NCI-H1048 (cell line): ENCODE results near the gene SELENOS.

Experiments
- DNase-seq: peaks from one replicate; lab custom pipeline; 2025; lab: John Stamatoyannopoulos, UW

SELENOS gene

DNA sequence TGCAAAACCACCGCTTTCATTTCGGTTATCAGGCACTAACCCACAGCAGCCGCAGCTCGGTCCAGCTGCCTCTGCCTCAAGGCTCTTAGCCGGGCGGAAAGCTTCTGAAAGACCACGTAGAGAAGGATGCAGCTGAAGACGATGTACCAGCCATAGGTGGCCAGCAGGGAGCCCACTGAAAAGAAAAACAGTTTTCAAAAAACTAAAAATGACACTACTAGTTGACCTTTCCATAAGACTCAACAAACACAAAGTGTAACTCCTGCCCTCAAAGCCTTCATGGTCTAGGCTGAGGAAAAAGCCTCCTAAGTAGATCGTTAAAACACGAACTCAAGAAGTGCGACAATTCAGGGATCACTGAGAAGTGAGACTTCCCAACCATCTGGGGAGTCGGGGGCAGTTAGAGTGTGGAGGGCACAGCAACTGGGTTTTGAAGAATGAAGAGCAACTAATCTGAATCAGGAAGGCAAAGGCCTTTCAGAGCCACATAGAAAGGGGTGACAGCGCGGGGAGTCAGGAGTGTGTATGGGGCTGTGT is 716 bp downstream of the SELENOS start:
- no peak for DNase-seq

DNA sequence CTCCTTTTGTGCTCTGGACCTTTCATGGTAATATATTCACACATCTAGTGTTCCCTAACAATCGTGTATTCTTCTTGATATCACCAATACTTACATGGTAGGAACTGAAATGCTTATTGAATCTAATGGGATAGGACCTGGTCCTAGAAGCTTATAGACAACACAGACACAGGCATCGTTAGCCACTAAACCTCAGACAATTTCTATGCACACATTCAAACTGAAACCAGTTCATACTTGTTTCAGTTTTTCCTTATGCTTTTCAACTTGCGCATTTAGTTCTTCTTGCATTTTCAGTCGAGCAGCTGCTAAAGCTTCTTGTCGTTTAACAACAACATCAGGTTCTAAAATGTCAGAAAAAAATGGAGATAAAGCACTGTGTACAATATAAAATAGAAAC is 2.3 kb downstream of the SELENOS start:
- no peak for DNase-seq

DNA sequence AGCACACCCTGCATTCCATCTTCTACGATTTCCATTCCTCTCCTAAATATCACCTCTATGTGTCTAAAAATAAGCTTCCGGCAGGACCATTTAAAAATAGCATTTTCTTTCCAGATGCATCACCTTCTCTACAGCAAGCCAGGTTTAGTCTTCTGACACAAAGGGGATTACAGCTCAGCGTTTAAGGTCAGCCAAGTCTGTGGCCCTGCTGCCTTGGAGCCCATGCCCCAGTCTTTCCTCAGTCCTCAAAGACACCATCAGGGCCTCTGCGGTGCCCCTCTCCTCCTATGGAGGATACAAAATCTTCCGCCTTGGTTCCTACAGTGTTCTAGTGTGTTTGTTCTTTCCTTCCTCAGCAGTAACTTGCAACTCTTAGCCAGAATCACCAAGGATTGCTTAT is 3.8 kb downstream of the SELENOS start:
- DNase-seq: no peak

DNA sequence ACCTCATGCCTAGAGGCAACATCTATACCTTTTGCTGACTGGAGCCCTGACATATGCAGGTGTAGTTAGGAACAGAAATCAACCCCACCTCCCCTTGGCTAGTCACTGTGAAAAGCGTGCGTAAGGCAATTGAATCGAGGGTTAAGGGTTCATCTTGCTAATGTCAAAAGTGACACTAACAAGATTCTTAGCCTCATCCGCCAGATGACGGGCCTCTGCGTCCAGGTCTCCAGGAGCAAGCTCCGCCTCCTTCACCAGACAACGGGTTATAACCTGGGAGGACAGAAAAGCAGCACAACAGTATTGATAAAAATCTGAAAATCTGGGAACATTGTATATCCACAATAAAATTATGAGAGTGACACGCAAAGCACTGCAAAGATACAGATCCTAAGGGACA is 4.7 kb downstream of the SELENOS start:
- DNase-seq: no peak

DNA sequence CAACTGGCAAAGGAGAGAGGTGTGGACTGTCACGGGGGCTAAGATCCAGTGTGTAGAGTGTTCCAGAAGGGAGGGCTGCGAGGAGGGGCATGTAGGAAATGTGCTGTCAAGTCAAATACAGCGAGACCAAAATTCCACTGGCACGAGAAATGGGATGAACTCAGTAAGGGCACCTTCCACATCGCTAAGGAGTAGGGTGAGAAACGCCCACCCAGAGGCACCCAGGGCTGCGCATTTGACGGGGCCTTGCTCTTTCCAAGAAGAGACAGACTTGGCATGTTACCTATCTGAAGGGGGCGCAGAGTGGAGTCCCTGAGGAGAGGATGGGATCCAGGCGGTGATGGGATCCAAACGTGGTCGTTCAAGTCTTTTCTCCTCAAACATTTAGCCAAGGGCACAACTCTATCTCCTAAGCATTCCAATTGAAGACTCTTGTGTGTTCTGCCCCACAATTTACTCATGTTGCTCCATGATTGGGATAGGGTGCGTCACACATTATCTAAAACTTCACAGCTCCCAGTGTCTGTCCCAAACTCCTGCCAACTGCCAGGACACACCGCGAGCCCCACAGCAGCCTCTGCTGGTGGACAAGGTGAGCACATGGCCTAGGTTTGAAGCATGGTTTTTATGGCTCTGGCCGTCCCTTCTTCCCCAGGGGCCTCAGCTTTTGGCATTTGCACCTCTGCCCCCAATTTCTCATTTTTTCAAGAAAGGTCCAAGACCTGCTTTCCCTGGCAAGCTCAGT is 7.6 kb downstream of the SELENOS start:
- no peak for DNase-seq

DNA sequence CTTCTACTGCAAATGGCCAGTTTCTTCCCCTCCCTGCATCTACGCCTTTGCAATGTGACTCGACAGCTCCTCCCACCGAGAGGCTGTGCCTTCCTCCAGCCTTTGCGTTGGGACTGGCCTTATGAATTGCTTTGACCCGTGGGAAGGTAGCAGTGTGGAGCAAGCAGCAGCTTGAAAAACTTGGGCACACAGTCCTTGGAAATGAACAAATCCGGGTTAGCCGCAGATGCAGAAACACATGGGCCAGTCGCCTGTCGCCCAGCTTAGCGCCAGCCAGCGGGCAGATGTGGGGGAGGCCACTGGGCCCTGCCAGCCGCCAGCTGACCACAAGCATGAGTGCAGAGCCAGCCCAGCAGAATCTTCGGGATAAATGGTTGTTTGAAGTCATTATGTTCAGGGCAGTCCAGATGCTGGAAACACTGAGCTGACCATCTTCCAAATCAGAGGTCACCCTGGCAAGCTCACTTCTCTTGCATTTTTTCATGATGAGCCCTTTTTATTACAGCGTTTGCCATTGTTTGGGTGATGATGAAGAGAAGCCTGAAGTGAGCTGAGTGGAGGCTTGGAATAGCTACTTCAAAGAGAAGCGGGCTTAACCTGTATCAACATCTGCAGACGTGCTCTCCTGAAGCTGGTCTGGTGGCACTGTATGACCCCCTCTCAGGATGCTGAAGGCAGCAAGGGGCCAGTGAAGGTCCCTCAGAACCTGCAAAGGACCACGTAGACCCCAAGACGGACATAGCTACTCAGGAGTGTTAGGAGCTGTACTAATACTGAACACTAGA is 9.8 kb downstream of the SELENOS start:
- DNase-seq: no peak

DNA sequence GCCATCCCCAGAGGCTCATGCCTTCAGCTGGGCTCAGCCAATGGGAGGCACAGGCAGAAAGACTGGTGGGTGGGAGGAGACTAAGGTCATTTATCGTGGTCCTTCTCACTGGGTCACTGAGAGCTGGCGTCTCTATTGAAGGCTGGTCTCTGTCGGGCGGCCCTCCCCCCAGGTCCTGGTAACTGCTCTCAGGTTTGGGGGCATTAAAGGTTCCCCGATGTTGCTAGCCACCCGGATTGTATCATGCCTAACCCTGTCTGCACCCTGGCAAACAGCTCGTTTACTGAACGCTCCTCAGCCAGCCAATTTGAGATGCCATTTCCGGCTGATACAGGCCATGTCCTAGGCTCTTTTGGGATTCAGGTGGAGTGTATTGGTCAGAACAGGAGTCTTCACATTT is 10.5 kb downstream of the SELENOS start:
- no peak for DNase-seq

DNA sequence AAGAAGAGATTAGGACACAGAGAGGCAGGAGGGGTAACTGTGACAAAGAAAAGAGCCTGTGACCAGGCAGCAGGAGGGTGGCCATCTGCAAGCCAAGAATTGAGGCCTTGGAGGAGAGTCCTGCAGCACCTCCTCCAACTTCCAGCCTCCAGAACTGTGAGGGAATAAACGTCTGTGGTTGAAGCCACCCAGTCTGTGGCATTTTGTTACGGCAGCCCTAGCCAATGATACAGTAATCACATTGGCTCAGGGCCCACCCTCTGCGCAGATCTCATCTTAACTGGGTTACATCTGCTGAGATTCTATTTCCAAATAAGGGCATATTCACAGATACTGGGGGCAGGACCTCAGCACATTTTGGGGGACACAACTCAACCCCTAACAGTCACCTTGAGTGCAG is 11.3 kb downstream of the SELENOS start:
- no peak for DNase-seq

DNA sequence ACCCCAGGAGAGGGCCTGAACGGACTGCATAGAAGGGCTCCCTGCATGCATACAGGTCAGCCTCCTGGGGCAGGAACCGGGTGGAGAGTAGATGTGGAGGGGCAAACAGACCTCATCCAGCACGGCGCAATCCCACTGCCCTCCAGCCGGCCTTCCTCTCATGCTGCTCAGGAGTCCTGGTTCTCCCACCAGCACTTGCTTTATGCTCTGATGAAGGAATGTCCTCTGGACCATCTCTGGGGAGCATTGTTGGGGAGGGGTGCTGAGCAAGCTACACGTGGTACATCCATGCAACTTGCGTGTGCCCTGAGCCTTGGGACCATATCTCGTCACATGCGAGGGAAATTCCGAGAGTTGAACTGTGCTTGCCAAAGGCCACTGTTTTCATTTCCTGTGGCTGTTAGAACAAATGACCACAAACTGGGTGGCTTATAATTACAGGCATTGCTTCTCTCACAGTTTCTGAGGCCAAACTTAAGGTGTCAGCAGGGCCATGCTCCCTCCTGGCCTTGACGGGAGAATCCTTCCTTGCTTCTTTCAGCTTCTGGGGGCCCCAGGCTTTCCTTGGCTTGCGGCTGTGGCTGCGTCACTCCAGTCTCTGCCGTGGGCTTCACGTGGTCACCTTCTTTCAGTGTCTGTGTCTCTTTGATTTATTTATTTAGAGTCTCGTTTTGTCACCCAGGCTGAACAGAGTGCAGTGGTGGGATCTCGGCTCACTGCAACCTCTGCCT is 12.2 kb downstream of the SELENOS start:
- no peak for DNase-seq

DNA sequence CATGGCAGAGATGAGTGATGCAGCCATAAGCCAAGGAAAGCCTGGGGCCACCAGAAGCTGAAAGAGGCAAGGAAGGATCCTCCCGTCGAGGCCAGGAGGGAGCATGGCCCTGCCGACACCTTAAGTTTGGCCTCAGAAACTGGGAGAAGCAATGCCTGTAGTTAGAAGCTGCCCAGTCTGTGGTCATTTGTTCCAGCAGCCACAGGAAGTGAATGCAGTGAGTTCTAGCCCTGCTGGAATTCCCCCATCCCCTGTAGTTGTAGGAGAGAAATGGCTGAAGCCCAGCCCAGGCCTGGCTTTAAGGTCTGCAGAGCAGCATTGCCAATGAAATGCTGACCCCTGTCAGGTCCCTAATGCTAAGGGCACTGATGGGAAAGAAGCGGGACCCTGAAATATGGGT is 13.3 kb downstream of the SELENOS start:
- no peak for DNase-seq

DNA sequence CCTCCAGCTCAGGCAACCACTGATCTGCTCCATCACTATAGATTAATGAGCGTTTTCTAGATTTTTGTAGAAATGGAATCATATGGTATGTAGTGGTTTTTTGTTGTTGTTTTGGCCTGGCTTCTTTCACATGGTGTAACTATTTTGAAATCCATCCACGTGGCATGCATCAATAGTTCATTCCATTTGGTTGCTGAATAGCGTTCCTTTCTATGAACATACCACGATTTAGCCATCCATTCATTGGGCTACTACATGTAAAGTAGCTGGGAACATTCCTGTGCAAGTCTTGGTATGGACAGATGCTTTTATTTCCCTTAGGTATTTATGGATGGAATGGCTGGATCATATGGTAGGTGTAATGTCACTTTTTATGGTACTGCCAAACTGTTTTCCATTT is 14.7 kb downstream of the SELENOS start:
- DNase-seq: no peak

DNA sequence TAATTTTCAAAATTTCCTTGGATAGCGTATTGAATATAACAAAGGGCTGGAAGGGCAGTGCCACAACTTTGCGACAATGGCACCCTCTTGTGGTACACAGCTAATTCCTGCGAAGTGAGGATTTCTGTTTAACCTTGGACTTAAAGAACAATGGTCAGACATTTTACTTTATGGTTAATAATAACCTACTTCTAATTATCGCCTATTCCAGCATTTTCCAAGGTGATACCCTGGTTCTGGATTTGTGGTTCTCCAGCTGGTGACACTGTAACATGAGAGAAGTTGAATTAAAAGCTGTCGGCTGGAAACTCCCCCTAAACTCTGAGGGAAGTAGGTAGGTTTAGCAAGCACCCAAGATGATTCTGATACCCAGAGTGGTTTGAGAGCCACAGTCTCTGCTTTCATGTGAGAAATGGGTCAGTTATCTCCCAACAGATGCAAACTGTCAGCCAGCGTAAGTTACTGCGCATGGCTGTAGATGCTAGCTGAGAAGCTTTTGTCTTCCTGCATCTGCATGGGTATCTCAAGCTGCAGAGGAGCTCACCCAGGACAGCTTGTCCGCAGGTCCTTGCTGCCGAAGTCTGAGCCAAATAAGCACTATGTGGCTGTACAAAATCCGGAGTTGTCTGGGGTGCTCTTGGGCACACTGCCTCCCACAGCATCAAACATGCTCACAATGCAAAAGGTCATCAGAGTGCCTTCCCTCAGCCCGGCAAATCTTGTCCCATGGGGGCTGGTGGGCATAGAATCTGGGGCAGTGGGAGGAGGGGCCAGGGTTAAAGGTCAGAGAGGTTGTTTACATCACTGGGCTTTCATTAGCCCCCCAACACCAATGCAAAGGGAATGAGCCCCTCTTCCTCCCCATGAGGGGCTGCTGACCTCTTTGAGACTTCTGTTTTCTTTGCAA is 18.8 kb downstream of the SELENOS start:
- no peak for DNase-seq

DNA sequence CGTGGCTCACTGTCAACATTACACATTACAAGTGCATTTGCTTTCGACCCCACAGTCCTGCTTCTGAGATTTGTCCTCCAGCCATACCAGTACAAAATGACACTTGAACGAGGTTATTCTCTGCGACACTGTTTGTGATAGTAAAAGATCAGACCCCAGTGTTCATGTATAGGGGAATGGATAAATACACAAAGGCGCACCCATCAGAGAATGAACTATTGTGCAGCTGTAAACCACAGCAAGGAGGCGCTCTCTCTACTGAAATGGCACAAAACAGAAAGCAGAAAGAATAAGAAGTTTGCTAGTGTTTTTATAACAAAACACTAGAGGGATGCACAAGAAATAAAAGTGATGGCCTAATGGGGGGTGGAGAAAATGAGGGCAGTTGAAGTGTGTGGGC is 20.5 kb downstream of the SELENOS start:
- no peak for DNase-seq

DNA sequence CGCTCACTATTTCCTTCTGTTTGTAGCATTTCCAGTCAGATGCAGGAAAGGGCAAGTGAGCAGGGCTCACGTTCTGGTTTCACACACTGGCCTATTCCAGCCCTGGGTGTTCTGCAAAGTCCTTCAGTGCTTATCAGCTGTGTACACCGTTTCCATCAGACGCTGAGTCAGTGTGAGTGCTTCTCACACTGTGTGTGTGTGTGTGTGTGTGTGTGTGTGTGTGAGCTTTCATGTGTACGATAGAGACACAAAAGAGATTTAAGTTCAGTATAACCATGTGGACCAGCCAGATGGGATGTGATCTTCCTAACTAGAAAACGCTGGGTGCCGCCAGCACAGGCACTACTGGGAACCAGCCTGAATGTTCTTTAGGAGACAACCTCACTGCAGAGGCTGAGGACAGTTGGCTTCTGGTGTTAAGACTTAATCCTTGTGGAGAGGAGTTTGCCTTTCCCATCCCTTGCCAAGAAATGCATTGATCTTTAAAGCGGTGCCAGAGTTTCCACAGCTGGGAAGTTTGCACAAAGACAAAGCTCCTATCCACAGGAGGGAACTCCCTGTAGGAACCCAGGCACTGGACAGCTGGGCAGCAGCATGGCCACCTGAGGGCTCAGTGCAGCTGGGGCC is 21.6 kb downstream of the SELENOS start:
- DNase-seq: no peak

DNA sequence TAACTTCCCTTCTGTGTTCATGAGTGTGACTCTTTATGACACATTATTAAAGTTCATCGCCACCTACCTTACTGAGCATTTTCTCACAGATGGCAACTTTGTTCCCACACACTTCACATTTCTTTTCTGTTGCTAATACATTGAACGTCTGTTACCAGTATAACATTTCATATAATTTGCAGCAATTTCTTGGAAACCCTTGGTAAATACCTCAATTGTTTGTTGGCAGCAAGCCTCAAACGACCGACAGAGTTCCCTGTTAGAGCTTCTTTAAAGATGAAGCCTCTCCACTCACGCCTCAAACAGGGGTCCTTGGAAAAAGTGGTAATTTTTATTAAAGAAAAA is 22.3 kb downstream of the SELENOS start:
- DNase-seq: no peak

DNA sequence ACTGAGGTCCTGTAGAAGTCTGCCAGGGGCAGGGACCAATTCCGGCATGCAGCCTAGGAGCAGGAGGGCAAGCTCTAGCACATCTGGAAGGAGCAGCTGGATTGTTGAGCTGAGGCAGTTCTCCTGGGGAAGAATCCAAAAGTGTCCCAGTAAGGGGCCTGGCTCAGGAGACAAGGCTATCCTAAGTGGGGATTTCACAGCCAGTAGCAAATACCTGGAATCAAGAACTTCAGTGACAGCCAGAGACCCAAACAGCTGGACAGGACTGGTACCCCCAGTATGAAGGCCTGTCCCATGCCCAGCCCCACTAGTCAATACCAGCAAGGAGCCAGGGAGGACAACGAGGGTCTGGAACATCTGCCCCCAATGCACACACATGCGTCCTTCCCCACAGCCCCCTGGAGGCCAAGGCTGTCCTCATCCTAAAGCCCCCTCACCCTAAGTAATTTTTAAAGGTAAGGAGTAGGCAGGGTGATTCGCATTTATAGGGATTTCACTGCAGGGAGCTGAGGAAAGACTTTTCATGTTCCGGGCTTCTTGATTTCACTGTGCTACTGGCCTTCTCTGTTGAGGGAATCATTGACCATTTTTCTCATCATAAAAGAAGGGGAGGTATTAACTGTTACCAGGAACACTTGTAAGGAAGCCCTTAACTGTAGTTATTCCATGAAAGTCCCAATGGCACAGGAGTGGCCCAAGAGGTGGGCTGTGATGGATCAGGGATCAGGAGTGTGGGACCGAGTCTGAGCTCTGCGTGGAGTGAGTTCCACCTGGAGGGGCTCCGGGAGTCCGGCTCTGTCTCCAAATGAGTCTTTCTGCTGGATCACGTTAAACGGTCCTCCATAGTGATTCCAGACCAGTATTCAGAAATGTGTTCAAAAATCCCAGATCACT is 22.9 kb downstream of the SELENOS start:
- no peak for DNase-seq

DNA sequence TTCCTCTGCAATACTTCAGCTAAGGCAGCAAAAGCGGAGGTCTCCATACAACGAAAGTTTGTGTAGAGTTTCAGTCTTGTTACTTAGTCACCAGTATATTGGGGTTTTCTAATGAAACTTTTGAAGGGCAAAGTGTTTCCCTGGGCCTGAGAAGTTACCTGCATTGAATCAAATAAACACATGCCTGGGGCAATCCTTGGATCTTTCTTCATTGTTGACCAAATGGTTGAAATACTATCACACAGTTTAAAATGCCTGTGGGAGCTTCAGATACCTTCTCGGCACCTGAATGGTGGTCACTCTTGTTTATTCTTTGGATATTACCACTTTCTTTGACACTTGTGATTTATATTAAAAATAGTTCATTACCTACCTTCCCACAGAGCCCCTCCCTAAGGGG is 24.4 kb downstream of the SELENOS start:
- DNase-seq: no peak

DNA sequence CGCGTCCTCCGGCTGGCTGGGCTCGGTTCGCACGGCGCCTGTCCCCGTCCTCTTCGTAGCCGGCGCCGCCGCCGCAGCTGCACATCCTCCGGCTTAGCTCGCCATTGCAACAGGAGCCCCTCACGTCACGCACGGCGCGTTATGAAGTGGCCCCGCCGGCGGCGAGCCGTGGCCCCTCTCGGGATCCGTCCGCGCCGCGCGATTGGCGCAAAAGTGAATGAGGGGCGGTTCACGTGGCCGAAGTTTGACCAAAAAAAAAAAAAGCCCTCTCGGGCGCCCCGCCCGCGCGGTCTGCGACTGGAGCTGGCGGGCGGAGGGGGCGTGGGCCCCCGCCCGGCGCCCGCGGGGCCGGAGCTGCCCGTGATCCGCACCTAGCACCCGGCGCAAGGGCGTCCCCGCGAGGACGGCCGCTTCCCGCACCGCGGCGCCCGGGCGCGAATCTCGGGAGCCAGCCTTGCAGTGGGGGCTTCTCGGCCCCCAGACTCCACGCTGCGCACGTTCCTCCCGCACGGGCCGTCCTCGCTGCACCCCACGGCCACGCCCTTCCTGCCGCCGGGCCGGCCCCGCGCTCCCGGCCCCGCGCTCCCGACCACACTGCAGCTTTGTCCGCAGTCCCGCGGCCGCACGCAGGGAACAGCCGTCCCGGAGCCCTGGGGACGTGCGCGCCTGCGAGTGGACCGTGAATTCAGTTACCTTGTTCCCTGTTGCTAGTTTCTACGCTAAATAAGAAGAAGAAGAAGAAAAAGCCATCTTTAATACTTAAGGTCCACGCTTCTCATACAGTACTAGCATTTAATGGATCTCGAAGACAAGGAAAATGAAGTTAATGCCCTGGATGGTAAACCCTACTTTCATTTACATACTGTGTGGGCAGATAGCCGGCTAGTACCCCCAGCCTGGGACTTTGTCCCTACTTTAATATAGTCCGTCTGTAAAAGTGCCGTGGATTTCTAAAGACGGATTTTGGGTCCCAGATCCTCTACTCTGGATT is 25.2 kb downstream of the SELENOS start, which contains the start of gene CHSY1:
CHSY1 (minus strand) TSS at position 219 of the 991 bp plus-strand sequence. CDS start 592 bp downstream, outside the sequence.
- peak; percentile 73 for DNase-seq
